CD14-positive monocyte (primary cell): ENCODE results near the gene CDHR5. TPM values are rescaled to one million over a fixed set of nuclear protein-coding genes. Genes with fewer than 3 reads are reported as not detected.

Source experiments
- DNase-seq, 3 donors: peaks; one replicate each; pipeline ENCODE4 v3.0.0-alpha.2; 2011 to 2022
- H2AFZ ChIP-seq: 2 replicates; pipeline ENCODE4 v1.6.0; 2012; ENCODE audit warnings: mild to moderate bottlenecking, low read depth, low read length, inconsistent platforms; ENCODE audit not compliant: insufficient read depth, poor library complexity, severe bottlenecking
- H3K27ac ChIP-seq, 2 donors: 1 replicate in 1 of 2; 2 replicates in 1 of 2; pipeline ENCODE4 v1.5.1; 2012 to 2013; ENCODE audit warnings: low read length in 2 of 2, control low read depth in 1 of 2, inconsistent platforms in 1 of 2, low read depth in 1 of 2, mild to moderate bottlenecking in 1 of 2
- H3K27me3 ChIP-seq, 2 donors: one replicate each; pipeline versions ENCODE4 v1.6.0 to v1.6.1; 2011 to 2013; ENCODE audit warnings: low read length in 2 of 2; ENCODE audit not compliant: control insufficient read depth in 2 of 2, insufficient read depth in 2 of 2
- H3K36me3 ChIP-seq, 2 donors: replicated peaks in 1 of 2; 1 replicate in 1 of 2; 2 replicates in 1 of 2; pipeline versions ENCODE4 v1.5.1 to v1.6.1; 2012 to 2013; ENCODE audit warnings: low read length in 2 of 2, control low read depth in 1 of 2, inconsistent platforms in 1 of 2, mild to moderate bottlenecking in 1 of 2; ENCODE audit not compliant: insufficient read depth in 2 of 2, control insufficient read depth in 1 of 2
- H3K4me1 ChIP-seq, 2 donors: 1 replicate in 1 of 2; 2 replicates in 1 of 2; pipeline versions ENCODE4 v1.5.1 to v1.6.1; 2012 to 2013; ENCODE audit warnings: low read length in 2 of 2, control low read depth in 1 of 2, inconsistent platforms in 1 of 2, mild to moderate bottlenecking in 1 of 2, moderate library complexity in 1 of 2; ENCODE audit not compliant: insufficient read depth in 2 of 2, control insufficient read depth in 1 of 2
- H3K4me2 ChIP-seq: replicated peaks from 2 replicates; pipeline ENCODE3; 2012; ENCODE audit warnings: low read length, moderate library complexity, mild to moderate bottlenecking; ENCODE audit not compliant: poor library complexity, severe bottlenecking; ENCODE audit errors: extremely low read depth
- H3K4me3 ChIP-seq, 3 experiments: fragments of 200-600 bp in 1 of 3; sonication (generic) in 1 of 3; replicated peaks in 1 of 3; 1 replicate in 2 of 3; 2 replicates in 1 of 3; pipeline ENCODE4 v1.5.1; 2011 to 2013; ENCODE audit warnings: low read length in 3 of 3, mild to moderate bottlenecking in 3 of 3, control low read depth in 2 of 3, low read depth in 2 of 3, inconsistent platforms in 1 of 3, moderate library complexity in 1 of 3
- H3K79me2 ChIP-seq: 2 replicates; pipeline ENCODE4 v1.6.0; 2012; ENCODE audit warnings: mild to moderate bottlenecking, control low read depth, inconsistent platforms, low read length, moderate library complexity; ENCODE audit not compliant: insufficient read depth
- H3K9ac ChIP-seq: 2 replicates; pipeline ENCODE4 v1.6.0; 2017; ENCODE audit warnings: low read length, mild to moderate bottlenecking; ENCODE audit not compliant: insufficient read depth, poor library complexity, severe bottlenecking
- H3K9me3 ChIP-seq, 2 donors: replicated peaks in 1 of 2; 1 replicate in 1 of 2; 2 replicates in 1 of 2; pipeline versions ENCODE4 v1.5.1 to v1.6.1; 2012 to 2013; ENCODE audit warnings: low read length in 2 of 2, control low read depth in 1 of 2; ENCODE audit not compliant: control insufficient read depth in 1 of 2, insufficient read depth in 1 of 2
- H4K20me1 ChIP-seq: 2 replicates; pipeline ENCODE4 v1.6.0; 2012; ENCODE audit warnings: mild to moderate bottlenecking, low read length, control low read depth, moderate library complexity; ENCODE audit not compliant: insufficient read depth
- H3K27ac Mint-ChIP-seq, 7 donors: one replicate each; pipeline ENCODE4 v1.8.0; 2020; ENCODE audit warnings: mild to moderate bottlenecking in 7 of 7, mixed read lengths in 7 of 7, moderate library complexity in 6 of 7, inconsistent platforms in 2 of 7
- H3K27me3 Mint-ChIP-seq, 3 donors: one replicate each; pipeline ENCODE4 v1.8.0; 2021 to 2022; ENCODE audit warnings: low read depth in 3 of 3, mild to moderate bottlenecking in 3 of 3, mixed read lengths in 3 of 3, moderate library complexity in 3 of 3, inconsistent platforms in 1 of 3
- H3K36me3 Mint-ChIP-seq, 2 donors: one replicate each; pipeline ENCODE4 v1.8.0; 2020; ENCODE audit warnings: mixed read lengths in 2 of 2, inconsistent platforms in 1 of 2, mild to moderate bottlenecking in 1 of 2
- H3K4me1 Mint-ChIP-seq: one replicate; pipeline ENCODE4 v1.8.0; 2020; ENCODE audit warnings: mild to moderate bottlenecking, mixed read lengths
- H3K4me3 Mint-ChIP-seq, 2 donors: one replicate each; pipeline ENCODE4 v1.8.0; 2020; ENCODE audit warnings: mild to moderate bottlenecking in 2 of 2, mixed read lengths in 2 of 2, moderate library complexity in 1 of 2
- H3K9me3 Mint-ChIP-seq, 7 donors: one replicate each; pipeline ENCODE4 v1.8.0; 2020 to 2022; ENCODE audit warnings: mixed read lengths in 7 of 7, mild to moderate bottlenecking in 6 of 7, moderate library complexity in 6 of 7, inconsistent platforms in 2 of 7
- CTCF ChIP-seq: fragments of 200-600 bp; IDR thresholded peaks from one replicate; pipeline ENCODE4 v1.8.0; 2022; ENCODE audit warnings: antibody characterized with exemption, mild to moderate bottlenecking
- WGBS: methylation state at CpG from one replicate; pipeline ENCODE4 v1.1.5; 2013; ENCODE audit warnings: missing lambda C conversion rate; ENCODE audit not compliant: insufficient coverage; 5-methylcytosine and 5-hydroxymethylcytosine counted together
- intact Hi-C, 2 donors: fragments of 100-400 bp; cut with micrococcal nuclease; formaldehyde crosslinking; loops; one replicate each; pipeline versions ENCODE4 v1.15.0 to v1.15.1; 2023
- polyA plus RNA-seq, 3 donors: library from polyadenylated mRNA; depleted of rRNA in 1 of 3; unstranded in 2 of 3; stranded (reverse) in 1 of 3; fragments of 300-500 nt in 2 of 3; fragments of >200 nt in 1 of 3; fragmentation: Illumina TruSeq in 2 of 3; gene quantifications; 1 replicate in 2 of 3; 2 replicates in 1 of 3; pipeline ENCODE4 v1.2.3, GENCODE V29; 2012 to 2021

CDHR5 gene
- polyA plus RNA-seq, 3 donors = 0.18 to 0.43 (median 0.18) TPM

DNA sequence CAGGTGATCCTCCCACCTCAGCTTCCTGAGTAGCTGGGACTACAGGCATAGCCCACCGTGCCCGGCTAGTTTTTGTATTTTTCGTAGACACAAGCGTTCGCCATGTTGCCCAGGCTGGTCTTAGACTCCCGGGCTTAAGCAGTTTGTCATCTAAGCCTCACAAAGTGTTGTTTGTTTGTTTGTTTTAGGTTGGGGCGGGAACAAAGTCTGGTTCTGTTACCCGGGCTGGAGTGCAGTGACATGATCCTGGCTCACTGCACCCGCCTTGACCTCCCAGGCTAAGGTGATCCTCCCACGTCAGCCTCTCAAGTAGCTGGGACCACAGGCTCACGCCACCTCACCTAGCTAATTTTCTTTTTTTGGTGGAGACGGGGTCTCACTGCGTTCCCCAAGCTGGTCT, 21.6 kb downstream of the CDHR5 start:
- TF ChIP-seq CTCF = no peak
- Histone ChIP-seq H3K79me2 (no peaks in the 10 kb centered on the region), H3K4me1 (no peaks in the 10 kb centered on the region), H3K4me3 (no peak overlapping the region), H4K20me1 (peaks cover 28% of the 10 kb centered on the region), H2AFZ (no peak overlapping the region), H3K27ac (no peak overlapping the region), H3K36me3 (peaks cover 83 to 94% of the 10 kb centered on the region in 2 donors), H3K9me3 (no peaks in the 10 kb centered on the region), H3K4me2 (no peak overlapping the region), H3K9ac (no peak overlapping the region), H3K27me3 (no peaks in the 10 kb centered on the region)
- 96% methylated on average over 8 of the region's 13 CpGs for WGBS
- H3K9me3 Mint-ChIP-seq = no peaks in the 10 kb centered on the region
- peaks cover 67 to 95% of the 10 kb centered on the region in 2 donors for H3K36me3 Mint-ChIP-seq
- peak overlapping the region in 1 of 7 donors; percentile 15 for H3K27ac Mint-ChIP-seq
- H3K27me3 Mint-ChIP-seq = peaks cover 0 to 2% (median 0%) of the 10 kb centered on the region in 3 donors
- intact Hi-C loops = no loop called here
- no peaks in the 10 kb centered on the region for H3K4me1 Mint-ChIP-seq
- H3K4me3 Mint-ChIP-seq = no peak overlapping the region
- no peak for DNase-seq

DNA sequence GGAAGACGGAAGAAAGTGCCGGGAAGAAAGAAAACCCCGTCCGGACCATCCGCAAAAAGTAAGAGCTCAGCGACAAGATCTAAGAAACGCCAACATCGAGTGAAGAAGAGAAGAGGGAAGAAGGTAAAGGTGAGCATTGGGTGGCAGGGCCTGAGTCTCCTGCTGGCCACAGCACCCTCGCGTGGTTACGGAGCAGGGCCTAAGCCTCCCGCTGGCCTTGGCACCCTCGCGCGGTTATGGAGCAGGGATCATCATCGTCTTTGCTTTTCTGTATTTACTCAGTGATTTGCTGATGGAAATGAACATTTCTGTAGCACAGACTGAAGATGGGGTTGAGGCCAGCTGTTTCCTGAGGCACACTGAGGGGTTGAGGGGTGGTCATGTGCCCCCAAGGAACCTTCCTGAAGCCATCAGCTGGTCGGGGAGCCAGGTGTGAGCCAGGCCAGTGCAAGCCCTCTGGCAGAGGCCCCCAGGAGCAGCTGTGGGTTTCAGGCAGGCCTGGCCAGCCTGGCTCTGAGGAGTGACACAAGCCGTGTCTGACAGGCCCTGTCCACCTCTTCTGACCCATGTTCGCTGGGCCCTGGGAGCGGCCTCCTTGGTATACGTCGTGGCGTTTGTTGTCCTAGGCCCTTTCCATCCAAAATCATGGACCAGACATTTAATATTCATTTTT, 23.0 kb downstream of the CDHR5 start:
- Mint-ChIP-seq H3K4me1 (no peaks in the 10 kb centered on the region), H3K9me3 (no peaks in the 10 kb centered on the region), H3K36me3 (peaks cover 65 to 95% of the 10 kb centered on the region in 2 donors), H3K27me3 (peaks cover 0 to 2% (median 0%) of the 10 kb centered on the region in 3 donors), H3K27ac (peak overlapping the region in 1 of 7 donors; percentile 0), H3K4me3 (peak overlapping the region in 1 of 2 donors; percentile 0)
- Histone ChIP-seq H3K4me3 (no peak overlapping the region), H3K9ac (no peak overlapping the region), H3K9me3 (no peaks in the 10 kb centered on the region), H4K20me1 (peaks cover 40% of the 10 kb centered on the region), H3K36me3 (peaks cover 85 to 93% of the 10 kb centered on the region in 2 donors), H3K27me3 (no peaks in the 10 kb centered on the region), H3K4me1 (no peaks in the 10 kb centered on the region), H3K4me2 (no peak overlapping the region), H3K27ac (no peak overlapping the region), H2AFZ (no peak overlapping the region), H3K79me2 (no peaks in the 10 kb centered on the region)
- TF ChIP-seq CTCF = no peak
- no peak for DNase-seq
- WGBS = 94% methylated on average over 17 of the region's 23 CpGs
- intact Hi-C loops = no loop called here
